ENCODE measurements around the gene TMTC2.

DNA sequence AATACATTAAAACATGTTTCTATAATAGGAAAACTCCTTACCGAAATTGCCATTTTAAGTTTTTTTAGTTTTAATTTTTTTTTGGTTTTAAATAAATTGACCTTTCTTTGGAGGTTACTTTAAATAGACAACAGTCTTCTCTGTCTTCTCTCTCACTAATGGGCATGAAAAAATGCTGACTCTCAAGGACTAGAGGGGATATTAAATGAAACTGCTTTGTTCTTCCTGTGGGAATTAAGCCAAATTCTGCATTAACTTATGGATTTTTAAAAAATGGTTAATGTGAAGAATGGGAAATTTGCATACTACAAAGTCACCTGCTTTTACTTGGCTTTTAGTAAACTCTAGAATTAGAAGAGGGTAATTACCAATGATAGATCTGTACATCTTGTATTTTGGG is 378.9 kb downstream of the TMTC2 start:
- TF ChIP-seq CTCF (IDR thresholded peaks at IDR 0.05; ENCODE audit: low read depth, low read length) (no peak), EZH2phosphoT487 (IDR thresholded peaks at IDR 0.05; ENCODE audit: low read depth) (no peak)
